ENCODE measurements around the gene OR52N4.
A peak's percentile ranks its signal among the peaks of the same experiment; 100 is the strongest.
"Not testable (repeated sequence)": the region's sequence is repeated elsewhere in the genome, so short reads cannot be mapped to it uniquely, and the experiment has no call there.

OR52N4 gene

DNA sequence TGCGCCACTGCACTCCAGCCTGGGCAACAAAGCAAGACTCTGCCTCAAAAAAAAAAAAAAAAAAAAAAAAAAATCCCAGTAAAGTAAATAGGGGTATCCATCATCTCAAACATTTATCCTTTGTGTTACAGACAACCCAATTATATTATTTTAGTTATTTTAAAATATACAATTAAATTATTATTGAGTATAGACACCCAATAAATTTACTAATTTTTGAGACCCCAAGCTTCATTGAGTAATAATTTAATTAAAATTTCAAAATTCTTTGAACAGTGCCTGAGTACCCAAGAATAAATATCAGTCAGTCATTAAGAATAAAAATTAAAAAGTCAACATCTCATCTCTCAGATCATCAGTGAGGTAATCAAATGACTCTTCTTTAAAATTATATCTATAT lies at the start of gene OR52N4:
OR52N4 (plus strand) TSS at position 301 of the 400 bp plus-strand sequence. CDS start 498 bp downstream, outside the sequence.
- no peak within 1 kb of the TSS for H3K4me3 ChIP-seq (ENCODE audit: low read depth, low read length)
- no peak for TF ChIP-seq CTCF (IDR thresholded peaks at IDR 0.05; ENCODE audit: insufficient read depth, low read depth, low read length, missing control alignments)
- DNase-seq (ENCODE audit: low read depth) = no peak

GRCh38 chr11:5705688-5706087 lies 48.4 kb upstream of the OR52N4 start:
- no peak for DNase-seq (ENCODE audit: low read depth)
- no peak overlapping the region for H3K4me3 ChIP-seq (ENCODE audit: low read depth, low read length)
- no peak for TF ChIP-seq CTCF (IDR thresholded peaks at IDR 0.05; ENCODE audit: insufficient read depth, low read depth, low read length, missing control alignments)

DNA sequence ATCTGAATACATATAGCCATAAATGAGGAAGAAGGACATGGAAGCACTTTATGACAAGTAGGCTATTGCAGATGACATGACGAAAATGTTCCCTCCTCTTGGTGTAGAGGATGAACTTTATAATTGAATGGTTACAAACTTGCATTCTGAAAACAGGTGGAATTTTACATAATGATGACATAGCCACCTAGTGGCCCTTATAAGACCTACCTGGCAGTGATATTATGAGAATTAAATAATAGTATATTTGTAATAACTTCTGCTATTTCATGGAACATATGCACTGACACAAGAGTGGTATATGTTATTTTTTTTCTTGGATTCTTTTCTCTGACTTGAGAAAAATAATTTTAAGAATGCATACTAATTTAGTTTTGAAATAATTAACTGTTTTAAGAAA lies 41.5 kb upstream of the OR52N4 start:
- TF ChIP-seq CTCF (IDR thresholded peaks at IDR 0.05; ENCODE audit: insufficient read depth, low read depth, low read length, missing control alignments) = peak; percentile 40
- H3K4me3 ChIP-seq (ENCODE audit: low read depth, low read length) = no peak overlapping the region
- peak; percentile 31 for DNase-seq (ENCODE audit: low read depth)

DNA sequence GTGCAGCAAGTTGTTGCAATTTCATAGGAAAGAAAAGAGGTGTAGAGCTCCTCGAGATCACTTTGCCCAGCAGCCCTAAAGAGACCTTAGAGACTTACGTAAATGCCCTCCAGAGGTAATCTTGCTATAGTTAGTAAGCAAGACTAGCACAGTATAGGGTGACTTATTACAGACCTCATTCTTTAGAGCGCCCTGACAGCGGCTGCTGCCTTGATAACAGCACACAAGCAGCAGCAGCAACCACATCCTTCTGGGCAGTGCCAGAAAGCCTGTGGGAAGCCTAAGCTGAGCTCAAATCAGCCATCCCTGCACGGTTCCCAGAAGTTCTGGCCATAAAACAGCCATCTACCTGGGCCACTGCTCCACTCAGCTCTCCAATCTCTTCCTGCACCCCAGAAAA lies 40.3 kb upstream of the OR52N4 start:
- DNase-seq (ENCODE audit: low read depth) = no peak
- no peak for TF ChIP-seq CTCF (IDR thresholded peaks at IDR 0.05; ENCODE audit: insufficient read depth, low read depth, low read length, missing control alignments)
- no peak overlapping the region for H3K4me3 ChIP-seq (ENCODE audit: low read depth, low read length)

DNA sequence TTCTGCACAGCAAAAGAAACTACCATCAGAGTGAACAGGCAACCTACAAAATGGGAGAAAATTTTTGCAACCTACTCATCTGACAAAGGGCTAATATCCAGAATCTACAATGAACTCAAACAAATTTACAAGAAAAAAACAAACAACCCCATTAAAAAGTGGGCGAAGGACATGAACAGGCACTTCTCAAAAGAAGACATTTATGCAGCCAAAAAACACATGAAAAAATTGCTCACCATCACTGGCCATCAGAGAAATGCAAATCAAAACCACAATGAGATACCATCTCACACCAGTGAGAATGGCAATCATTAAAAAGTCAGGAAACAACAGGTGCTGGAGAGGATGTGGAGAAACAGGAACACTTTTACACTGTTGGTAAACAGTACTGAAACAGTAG lies 37.5 kb upstream of the OR52N4 start:
- not testable (repeated sequence) for DNase-seq (ENCODE audit: low read depth); H3K4me3 ChIP-seq (ENCODE audit: low read depth, low read length)

- no peak for TF ChIP-seq CTCF (IDR thresholded peaks at IDR 0.05; ENCODE audit: insufficient read depth, low read depth, low read length, missing control alignments)
- DNase-seq (ENCODE audit: low read depth) = no peak
- no peak overlapping the region for H3K4me3 ChIP-seq (ENCODE audit: low read depth, low read length)
Measured at GRCh38 chr11:5719703-5720495, 34.1 kb upstream of the OR52N4 start.

DNA sequence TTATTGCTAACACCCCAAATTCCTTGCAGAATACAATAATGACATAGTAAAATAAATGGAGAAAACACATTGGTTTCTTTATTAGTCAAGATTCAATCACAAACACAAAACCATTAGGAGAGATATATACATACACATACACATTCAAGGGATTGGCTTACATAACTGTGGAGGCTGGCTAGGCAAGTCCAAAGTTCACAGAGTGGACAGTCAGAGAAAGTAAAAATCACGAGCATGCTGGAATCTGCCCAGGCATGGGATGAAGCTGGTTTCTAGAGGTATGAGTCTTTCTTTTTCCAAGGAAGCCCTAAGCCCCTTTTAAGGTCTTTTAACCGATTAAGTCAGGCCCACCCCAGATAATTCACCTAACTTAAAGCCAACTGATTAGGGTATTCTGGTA lies 31.4 kb upstream of the OR52N4 start:
- no peak for DNase-seq (ENCODE audit: low read depth)
- TF ChIP-seq CTCF (IDR thresholded peaks at IDR 0.05; ENCODE audit: insufficient read depth, low read depth, low read length, missing control alignments) = no peak
- no peak overlapping the region for H3K4me3 ChIP-seq (ENCODE audit: low read depth, low read length)
